GM12872 (cell line): Measurements from ENCODE around the gene NOX3.

Experiments used
- CTCF ChIP-seq: IDR thresholded peaks from 3 replicates; pipeline ENCODE4 v1.5.1; 2011; ENCODE audit warnings: low read depth, mild to moderate bottlenecking, low read length, moderate library complexity; ENCODE audit not compliant: insufficient read depth

Gene NOX3, protein sequence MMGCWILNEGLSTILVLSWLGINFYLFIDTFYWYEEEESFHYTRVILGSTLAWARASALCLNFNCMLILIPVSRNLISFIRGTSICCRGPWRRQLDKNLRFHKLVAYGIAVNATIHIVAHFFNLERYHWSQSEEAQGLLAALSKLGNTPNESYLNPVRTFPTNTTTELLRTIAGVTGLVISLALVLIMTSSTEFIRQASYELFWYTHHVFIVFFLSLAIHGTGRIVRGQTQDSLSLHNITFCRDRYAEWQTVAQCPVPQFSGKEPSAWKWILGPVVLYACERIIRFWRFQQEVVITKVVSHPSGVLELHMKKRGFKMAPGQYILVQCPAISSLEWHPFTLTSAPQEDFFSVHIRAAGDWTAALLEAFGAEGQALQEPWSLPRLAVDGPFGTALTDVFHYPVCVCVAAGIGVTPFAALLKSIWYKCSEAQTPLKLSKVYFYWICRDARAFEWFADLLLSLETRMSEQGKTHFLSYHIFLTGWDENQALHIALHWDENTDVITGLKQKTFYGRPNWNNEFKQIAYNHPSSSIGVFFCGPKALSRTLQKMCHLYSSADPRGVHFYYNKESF

GRCh38 chr6:155455766-155456165, at the start of gene NOX3:
Gene NOX3, minus strand, starts transcription at chr6:155455839. Its CDS starts 39 bp downstream, at chr6:155455800.
- no peak for TF ChIP-seq CTCF

GRCh38 chr6:155504848-155505607, 49.4 kb upstream of the NOX3 start:
- no peak for TF ChIP-seq CTCF

- no peak for TF ChIP-seq CTCF
Observed at GRCh38 chr6:155502393-155502792, 46.8 kb upstream of the NOX3 start.

GRCh38 chr6:155499574-155499973, 43.9 kb upstream of the NOX3 start:
- TF ChIP-seq CTCF, result no peak

DNA sequence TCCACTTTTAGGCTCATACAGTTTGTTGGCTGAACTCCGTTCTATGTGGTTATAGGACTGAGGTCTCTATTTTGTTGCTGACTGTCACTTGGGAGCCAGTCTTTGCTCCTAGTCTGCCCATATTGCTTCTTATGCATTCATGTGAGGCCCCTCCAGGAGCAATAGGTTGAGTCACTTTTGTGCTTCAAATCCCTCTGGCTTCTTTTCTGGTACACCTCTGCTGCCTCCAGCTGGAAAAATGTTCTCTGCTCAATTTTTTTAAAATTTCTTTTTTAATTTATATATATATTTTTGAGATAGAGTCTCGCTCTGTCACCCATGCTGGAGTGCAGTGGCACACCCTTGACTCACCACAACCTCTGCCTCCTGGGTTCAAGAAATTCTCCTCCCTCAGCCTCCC, 42.7 kb upstream of the NOX3 start:
- TF ChIP-seq CTCF, result no peak

DNA sequence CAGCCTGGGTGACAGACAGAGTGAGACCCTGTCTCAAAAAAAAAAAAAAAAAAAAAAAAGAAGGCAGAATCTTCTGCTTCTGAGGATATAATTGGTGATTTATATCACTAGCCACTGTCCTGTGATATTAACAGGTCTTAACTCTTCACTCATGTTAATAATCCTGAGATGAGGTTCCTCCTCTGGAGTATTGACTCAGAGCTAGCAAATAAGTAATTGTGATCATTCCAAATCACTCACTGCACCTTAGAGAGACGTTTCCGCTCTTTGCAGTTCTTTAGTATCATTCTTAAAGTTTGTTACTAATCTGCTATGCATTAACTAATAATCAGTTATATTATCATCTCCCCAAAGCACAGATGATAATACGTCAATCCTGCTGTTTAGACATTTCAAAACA, 41.6 kb upstream of the NOX3 start:
- no peak for TF ChIP-seq CTCF

DNA sequence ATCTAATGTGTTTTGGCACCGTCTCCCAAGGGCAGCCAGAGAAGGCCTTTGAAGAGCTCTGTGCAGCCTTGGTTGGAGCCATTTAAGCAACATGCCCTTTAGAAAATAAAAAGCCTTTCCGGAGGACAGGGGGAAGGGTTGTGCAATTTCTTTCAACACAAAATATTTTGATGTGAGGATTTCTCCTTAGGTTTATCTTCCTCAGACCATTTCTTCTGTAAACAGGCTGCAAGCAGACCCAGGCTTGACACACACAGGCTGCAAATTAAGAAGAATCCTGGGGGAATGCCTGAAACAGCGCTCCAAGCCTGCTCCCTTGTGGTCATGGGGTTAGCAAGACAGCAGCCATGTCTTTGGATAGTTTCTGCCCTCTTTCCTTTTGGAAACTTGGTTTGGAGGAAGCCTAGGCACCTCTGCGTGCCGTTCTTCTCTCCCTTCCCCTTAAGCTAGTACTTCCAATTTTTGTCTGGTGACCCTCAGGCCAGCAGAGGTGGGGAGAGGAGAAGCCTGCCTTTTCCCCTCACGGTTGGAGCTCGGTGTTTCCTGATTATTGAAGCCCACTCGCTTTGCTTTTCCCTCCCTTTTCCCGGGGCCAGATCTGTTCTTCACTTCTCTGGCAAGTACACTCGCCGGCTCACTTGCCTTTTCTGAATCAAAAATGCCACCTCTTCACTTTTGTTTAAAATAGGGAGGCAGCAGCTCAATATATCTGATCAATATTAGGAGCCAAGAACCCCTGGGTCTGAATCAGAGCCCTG, 39.6 kb upstream of the NOX3 start:
- no peak for TF ChIP-seq CTCF
